HFFc6 (cell line): ENCODE data around the gene GTF3C2. TPM values are rescaled to one million over a fixed set of nuclear protein-coding genes. Genes with fewer than 3 reads are reported as not detected.

ENCODE experiments used
- DNase-seq: peaks from one replicate; pipeline ENCODE4 v3.0.0-alpha.2; 2018
- H3K27ac Mint-ChIP-seq: 2 replicates; pipeline ENCODE4 v1.8.0; 2020; ENCODE audit warnings: mild to moderate bottlenecking, mixed read lengths
- H3K27me3 Mint-ChIP-seq: 2 replicates; pipeline ENCODE4 v1.8.0; 2021; ENCODE audit warnings: mild to moderate bottlenecking, moderate library complexity, mixed read lengths; ENCODE audit not compliant: insufficient read depth
- H3K36me3 Mint-ChIP-seq: 2 replicates; pipeline ENCODE4 v1.8.0; 2021; ENCODE audit warnings: low read depth, mixed read lengths
- H3K4me1 Mint-ChIP-seq: 2 replicates; pipeline ENCODE4 v1.8.0; 2020; ENCODE audit warnings: low read depth, mixed read lengths
- H3K4me3 Mint-ChIP-seq: 2 replicates; pipeline ENCODE4 v1.8.0; 2020; ENCODE audit warnings: mild to moderate bottlenecking, moderate library complexity, mixed read lengths
- H3K9me3 Mint-ChIP-seq: 2 replicates; pipeline ENCODE4 v1.8.0; 2020; ENCODE audit warnings: mild to moderate bottlenecking, mixed read lengths
- CTCF ChIP-seq: fragments of 200-600 bp; sonication (generic); IDR thresholded peaks from 2 replicates; pipeline ENCODE4 v1.5.0; 2021; ENCODE audit warnings: antibody characterized with exemption, mild to moderate bottlenecking
- total RNA-seq, 6 experiments: library from RNA; stranded (reverse); fragmentation: NEBNext Ultra II Directional; extraction: Animal tissue kit (Norgen Biotek cat#: 25700); gene quantifications; 2 replicates in 1 of 6; 3 replicates in 5 of 6; pipeline ENCODE4 v1.2.3, GENCODE V29; 2021

GTF3C2 gene
- total RNA-seq, 6 experiments from 2014 or later: 42.9 to 53.0 (median 48.4) TPM

DNA sequence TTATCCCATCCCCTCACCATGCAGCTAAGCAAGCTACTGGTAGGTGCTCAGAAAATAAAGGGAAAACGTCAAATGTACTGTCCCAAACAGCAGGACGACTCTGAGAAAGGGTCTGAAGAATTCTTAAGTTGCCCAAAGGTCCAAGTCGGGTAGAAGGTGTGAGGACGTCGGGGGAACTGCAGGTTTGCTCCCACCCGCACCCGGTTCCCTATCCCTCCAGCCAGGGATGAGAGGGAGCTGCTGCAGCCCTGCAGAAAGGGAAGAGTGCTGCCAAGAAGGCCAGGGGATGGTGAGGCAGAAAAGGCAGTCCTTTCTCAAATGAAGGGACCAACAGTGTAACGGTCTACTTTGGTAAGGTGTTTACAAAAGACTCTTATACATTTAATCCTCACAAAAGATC, 41.4 kb downstream of the GTF3C2 start:
- TF ChIP-seq CTCF: no peak
- Mint-ChIP-seq H3K27me3 (peaks cover 3% of the 10 kb centered on the region; the same call in 1 of the 2 replicates), H3K4me1 (no peaks in the 10 kb centered on the region), H3K27ac (no peak overlapping the region), H3K9me3 (no peaks in the 10 kb centered on the region), H3K4me3 (no peak overlapping the region), H3K36me3 (peaks cover 7% of the 10 kb centered on the region)
- no peak for DNase-seq

DNA sequence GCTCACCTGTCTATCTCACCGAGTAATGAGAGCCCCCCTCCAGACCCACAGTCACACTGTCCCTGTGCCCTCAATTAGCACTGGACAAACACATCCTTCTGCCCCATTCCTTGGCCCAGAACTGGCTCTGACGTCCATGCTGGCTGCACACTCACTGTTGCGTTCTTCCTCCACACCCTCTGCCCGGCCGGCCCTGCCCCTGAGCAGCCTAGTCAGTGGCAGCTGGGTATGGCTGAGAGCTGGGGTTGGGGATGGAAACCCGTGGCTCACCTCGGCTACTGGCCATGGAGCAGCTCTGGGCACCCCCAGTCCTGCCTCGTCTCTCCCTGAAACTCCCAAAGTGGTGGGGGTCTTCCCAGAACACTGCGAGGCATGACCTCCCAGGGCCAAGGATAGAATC, 41.9 kb downstream of the GTF3C2 start:
- peaks cover 11% of the 10 kb centered on the region for H3K36me3 Mint-ChIP-seq
- no peak for DNase-seq
- no peak overlapping the region for H3K4me3 Mint-ChIP-seq
- H3K27me3 Mint-ChIP-seq: peaks cover 3% of the 10 kb centered on the region; the same call in 1 of the 2 replicates
- TF ChIP-seq CTCF: no peak
- no peaks in the 10 kb centered on the region for H3K9me3 Mint-ChIP-seq
- H3K4me1 Mint-ChIP-seq: no peaks in the 10 kb centered on the region
- H3K27ac Mint-ChIP-seq: no peak overlapping the region

- H3K4me3 Mint-ChIP-seq: no peak overlapping the region
- peaks cover 3% of the 10 kb centered on the region; the same call in 1 of the 2 replicates for H3K27me3 Mint-ChIP-seq
- H3K4me1 Mint-ChIP-seq: no peaks in the 10 kb centered on the region
- H3K9me3 Mint-ChIP-seq: no peaks in the 10 kb centered on the region
- peaks cover 16% of the 10 kb centered on the region for H3K36me3 Mint-ChIP-seq
- no peak for TF ChIP-seq CTCF
- H3K27ac Mint-ChIP-seq: no peak overlapping the region
- no peak for DNase-seq
These were observed 42.5 kb downstream of the GTF3C2 start for GRCh38 chr2:27313882-27314645.

- peaks cover 9% of the 10 kb centered on the region for H3K27me3 Mint-ChIP-seq
- no peak for DNase-seq
- TF ChIP-seq CTCF: no peak
- no peaks in the 10 kb centered on the region for H3K4me1 Mint-ChIP-seq
- peaks cover 22% of the 10 kb centered on the region for H3K36me3 Mint-ChIP-seq
- H3K4me3 Mint-ChIP-seq: no peak overlapping the region
- H3K27ac Mint-ChIP-seq: no peak overlapping the region
- no peaks in the 10 kb centered on the region for H3K9me3 Mint-ChIP-seq
These were observed 44.4 kb downstream of the GTF3C2 start for GRCh38 chr2:27312152-27312551.

GRCh38 chr2:27309651-27310050, 46.9 kb downstream of the GTF3C2 start:
- DNase-seq: no peak
- Mint-ChIP-seq H3K9me3 (no peaks in the 10 kb centered on the region), H3K36me3 (peaks cover 22% of the 10 kb centered on the region), H3K4me1 (no peaks in the 10 kb centered on the region), H3K27me3 (peaks cover 23% of the 10 kb centered on the region), H3K4me3 (no peak overlapping the region), H3K27ac (no peak overlapping the region)
- no peak for TF ChIP-seq CTCF
